ENCODE measurements around the gene PRDM16. TPM values are rescaled to one million over a fixed set of nuclear protein-coding genes. Genes with fewer than 3 reads are reported as not detected.

Gene PRDM16
- polyA plus RNA-seq, 3 donors = not detected

GRCh38 chr1:3427711-3428704 is 359.0 kb downstream of the PRDM16 start:
- Histone ChIP-seq H3K9me3 (replicated peaks in 1 of 2; ENCODE audit: control insufficient read depth in 1 of 2, insufficient read depth in 1 of 2, low read length in 2 of 2) (no peaks in the 10 kb centered on the region), H3K27me3 (ENCODE audit: control insufficient read depth in 2 of 2, insufficient read depth in 2 of 2, low read length in 2 of 2) (peaks cover 0 to 2% of the 10 kb centered on the region in 2 donors), H2AFZ (ENCODE audit: insufficient read depth, low read depth, low read length, poor library complexity, severe bottlenecking) (no peak overlapping the region), H4K20me1 (ENCODE audit: insufficient read depth, low read length) (no peaks in the 10 kb centered on the region), H3K79me2 (ENCODE audit: insufficient read depth, low read length) (no peaks in the 10 kb centered on the region), H3K4me3 (replicated peaks in 1 of 3; ENCODE audit: low read depth in 2 of 3, low read length in 3 of 3) (no peak overlapping the region), H3K36me3 (replicated peaks in 1 of 2; ENCODE audit: control insufficient read depth in 1 of 2, insufficient read depth in 2 of 2, low read length in 2 of 2) (no peaks in the 10 kb centered on the region), H3K9ac (ENCODE audit: insufficient read depth, low read length, poor library complexity, severe bottlenecking) (no peak overlapping the region), H3K4me1 (ENCODE audit: control insufficient read depth in 1 of 2, insufficient read depth in 2 of 2, low read length in 2 of 2) (no peaks in the 10 kb centered on the region), H3K4me2 (replicated peaks; ENCODE audit: extremely low read depth, low read length, poor library complexity, severe bottlenecking) (no peak overlapping the region), H3K27ac (ENCODE audit: low read depth in 1 of 2, low read length in 2 of 2) (no peak overlapping the region)
- Mint-ChIP-seq H3K4me3 (no peak overlapping the region), H3K27me3 (ENCODE audit: low read depth in 3 of 3) (peaks cover 4 to 7% (median 6%) of the 10 kb centered on the region in 3 donors), H3K36me3 (no peaks in the 10 kb centered on the region), H3K27ac (peak overlapping the region in 1 of 7 donors; percentile 53), H3K4me1 (no peaks in the 10 kb centered on the region), H3K9me3 (peaks cover 0 to 7% (median 0%) of the 10 kb centered on the region in 7 donors)
- intact Hi-C loops (cut with micrococcal nuclease) = no loop called here
- WGBS (ENCODE audit: insufficient coverage) = 94% methylated on average over 32 of the region's 43 CpGs
- DNase-seq = no peak
- no peak for TF ChIP-seq CTCF (IDR thresholded peaks at IDR 0.05)

- Histone ChIP-seq H3K36me3 (replicated peaks in 1 of 2; ENCODE audit: control insufficient read depth in 1 of 2, insufficient read depth in 2 of 2, low read length in 2 of 2) (no peaks in the 10 kb centered on the region), H2AFZ (ENCODE audit: insufficient read depth, low read depth, low read length, poor library complexity, severe bottlenecking) (no peak overlapping the region), H3K4me3 (replicated peaks in 1 of 3; ENCODE audit: low read depth in 2 of 3, low read length in 3 of 3) (no peak overlapping the region), H3K9ac (ENCODE audit: insufficient read depth, low read length, poor library complexity, severe bottlenecking) (no peak overlapping the region), H3K27ac (ENCODE audit: low read depth in 1 of 2, low read length in 2 of 2) (no peak overlapping the region), H3K9me3 (replicated peaks in 1 of 2; ENCODE audit: control insufficient read depth in 1 of 2, insufficient read depth in 1 of 2, low read length in 2 of 2) (no peaks in the 10 kb centered on the region), H3K4me2 (replicated peaks; ENCODE audit: extremely low read depth, low read length, poor library complexity, severe bottlenecking) (no peak overlapping the region), H3K79me2 (ENCODE audit: insufficient read depth, low read length) (no peaks in the 10 kb centered on the region), H4K20me1 (ENCODE audit: insufficient read depth, low read length) (no peaks in the 10 kb centered on the region), H3K4me1 (ENCODE audit: control insufficient read depth in 1 of 2, insufficient read depth in 2 of 2, low read length in 2 of 2) (no peaks in the 10 kb centered on the region), H3K27me3 (ENCODE audit: control insufficient read depth in 2 of 2, insufficient read depth in 2 of 2, low read length in 2 of 2) (no peaks in the 10 kb centered on the region)
- no peak for DNase-seq
- no peak overlapping the region for H3K27ac Mint-ChIP-seq
- H3K9me3 Mint-ChIP-seq = peaks cover 0 to 7% (median 0%) of the 10 kb centered on the region in 7 donors
- no peak for TF ChIP-seq CTCF (IDR thresholded peaks at IDR 0.05)
- peaks cover 0 to 7% (median 3%) of the 10 kb centered on the region in 3 donors for H3K27me3 Mint-ChIP-seq (ENCODE audit: low read depth in 3 of 3)
- WGBS (ENCODE audit: insufficient coverage) = 83% methylated on average over 9 of the region's 9 CpGs
- intact Hi-C loops (cut with micrococcal nuclease) = no loop called here
- H3K36me3 Mint-ChIP-seq = no peaks in the 10 kb centered on the region
- H3K4me1 Mint-ChIP-seq = no peaks in the 10 kb centered on the region
- no peak overlapping the region for H3K4me3 Mint-ChIP-seq
Observed at GRCh38 chr1:3428899-3429298, 359.9 kb downstream of the PRDM16 start.

Data from CD14-positive monocyte (primary cell).